ENCODE results near the gene CASK.
"Not testable (repeated sequence)": the region's sequence is repeated elsewhere in the genome, so short reads cannot be mapped to it uniquely, and the experiment has no call there.

The CASK gene

DNA sequence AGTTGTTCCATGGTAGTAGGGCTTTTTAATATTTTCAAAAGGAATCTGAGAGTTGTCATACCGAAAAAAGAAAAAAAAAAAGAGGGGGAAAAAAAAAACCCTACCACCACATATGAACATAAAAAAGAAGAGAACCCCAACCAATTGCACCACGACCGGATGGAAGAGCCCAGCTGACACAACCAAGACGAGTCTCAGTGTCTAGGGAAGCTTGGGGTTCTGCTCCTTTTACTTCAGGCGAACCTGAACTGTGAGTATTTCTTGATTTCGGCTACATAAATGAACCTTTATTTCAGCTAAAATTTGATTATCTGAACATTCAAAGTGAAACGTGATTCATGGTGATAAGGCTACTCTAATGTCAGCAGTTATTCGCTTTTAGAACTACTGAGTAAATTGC, 234.5 kb downstream of the CASK start, which contains the start of gene GPR34:
Gene GPR34, plus strand, starts transcription at position 139 of the 400 bp plus-strand sequence. CDS start 6,661 bp downstream, outside the sequence.
- no peak within 1 kb of the TSS for H3K4me3 ChIP-seq (ENCODE audit: low read length)
- no peak for DNase-seq (ENCODE audit: low read depth)
- TF ChIP-seq, protein P1, sequence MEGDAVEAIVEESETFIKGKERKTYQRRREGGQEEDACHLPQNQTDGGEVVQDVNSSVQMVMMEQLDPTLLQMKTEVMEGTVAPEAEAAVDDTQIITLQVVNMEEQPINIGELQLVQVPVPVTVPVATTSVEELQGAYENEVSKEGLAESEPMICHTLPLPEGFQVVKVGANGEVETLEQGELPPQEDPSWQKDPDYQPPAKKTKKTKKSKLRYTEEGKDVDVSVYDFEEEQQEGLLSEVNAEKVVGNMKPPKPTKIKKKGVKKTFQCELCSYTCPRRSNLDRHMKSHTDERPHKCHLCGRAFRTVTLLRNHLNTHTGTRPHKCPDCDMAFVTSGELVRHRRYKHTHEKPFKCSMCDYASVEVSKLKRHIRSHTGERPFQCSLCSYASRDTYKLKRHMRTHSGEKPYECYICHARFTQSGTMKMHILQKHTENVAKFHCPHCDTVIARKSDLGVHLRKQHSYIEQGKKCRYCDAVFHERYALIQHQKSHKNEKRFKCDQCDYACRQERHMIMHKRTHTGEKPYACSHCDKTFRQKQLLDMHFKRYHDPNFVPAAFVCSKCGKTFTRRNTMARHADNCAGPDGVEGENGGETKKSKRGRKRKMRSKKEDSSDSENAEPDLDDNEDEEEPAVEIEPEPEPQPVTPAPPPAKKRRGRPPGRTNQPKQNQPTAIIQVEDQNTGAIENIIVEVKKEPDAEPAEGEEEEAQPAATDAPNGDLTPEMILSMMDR (IDR thresholded peaks at IDR 0.05; ENCODE audit: insufficient read depth, low read depth, low read length, missing control alignments) = no peak

DNA sequence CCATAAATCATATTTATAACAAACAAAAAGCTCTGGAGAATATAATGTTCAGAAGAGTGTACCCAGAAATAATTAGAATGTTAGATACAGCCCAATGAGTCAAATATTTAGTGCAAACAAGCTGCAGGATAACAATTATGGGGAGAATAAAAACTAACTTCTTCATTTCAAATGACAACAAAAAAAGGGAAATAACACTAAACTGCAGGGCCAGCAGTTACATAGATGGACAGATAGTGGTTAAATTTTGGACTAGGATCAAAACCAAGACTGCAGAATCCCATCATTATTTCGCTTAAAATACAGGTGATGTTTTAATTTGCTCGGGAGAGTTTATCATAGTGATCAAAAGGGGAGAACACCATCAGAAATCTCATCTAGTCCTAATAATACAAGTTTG, 235.2 kb downstream of the CASK start:
- TF ChIP-seq, protein P1 (IDR thresholded peaks at IDR 0.05; ENCODE audit: insufficient read depth, low read depth, low read length, missing control alignments) = no peak
- no peak overlapping the region for H3K4me3 ChIP-seq (ENCODE audit: low read length)
- DNase-seq (ENCODE audit: low read depth) = no peak

DNA sequence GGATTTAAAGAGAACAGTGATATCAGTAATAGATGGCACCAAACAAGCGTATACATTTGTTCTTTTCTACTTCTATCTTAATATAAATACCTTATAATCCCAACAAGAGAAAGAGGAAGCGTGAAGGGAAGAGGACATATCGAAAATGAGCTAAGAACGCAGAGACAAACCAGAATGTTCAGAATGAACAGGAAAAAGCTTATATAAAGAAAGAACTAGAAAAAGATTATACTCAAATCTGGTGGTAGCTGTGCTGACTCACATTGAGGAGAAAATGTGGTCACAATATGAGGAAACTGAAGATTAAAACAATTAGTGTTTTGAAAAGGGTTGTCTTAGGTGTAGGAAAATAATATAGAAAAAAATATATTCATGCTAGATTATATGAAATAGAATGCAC, 236.6 kb downstream of the CASK start:
- TF ChIP-seq, protein P1 (IDR thresholded peaks at IDR 0.05; ENCODE audit: insufficient read depth, low read depth, low read length, missing control alignments) = no peak
- no peak for DNase-seq (ENCODE audit: low read depth)
- H3K4me3 ChIP-seq (ENCODE audit: low read length) = no peak overlapping the region

DNA sequence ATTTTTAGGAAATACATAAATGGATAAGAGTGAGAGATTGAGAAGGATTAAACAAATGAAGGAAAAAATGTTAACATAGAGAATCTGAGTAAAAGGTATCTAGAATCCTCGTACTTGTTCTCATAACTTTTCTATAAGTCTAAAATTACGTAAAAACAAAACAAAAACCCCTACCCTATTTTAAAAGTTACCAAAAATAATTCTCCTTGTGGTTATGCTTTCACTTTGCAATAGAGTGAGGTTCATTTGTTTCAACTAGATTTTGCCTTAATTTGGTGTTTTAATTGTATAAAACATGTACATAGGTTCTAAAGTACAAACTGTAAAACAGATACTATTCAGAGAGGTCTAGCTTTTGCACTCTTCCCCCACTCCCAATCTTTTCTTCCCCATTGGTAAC, 238.4 kb downstream of the CASK start:
- TF ChIP-seq, protein P1 (IDR thresholded peaks at IDR 0.05; ENCODE audit: insufficient read depth, low read depth, low read length, missing control alignments) = no peak
- no peak for DNase-seq (ENCODE audit: low read depth)
- H3K4me3 ChIP-seq (ENCODE audit: low read length) = no peak overlapping the region

DNA sequence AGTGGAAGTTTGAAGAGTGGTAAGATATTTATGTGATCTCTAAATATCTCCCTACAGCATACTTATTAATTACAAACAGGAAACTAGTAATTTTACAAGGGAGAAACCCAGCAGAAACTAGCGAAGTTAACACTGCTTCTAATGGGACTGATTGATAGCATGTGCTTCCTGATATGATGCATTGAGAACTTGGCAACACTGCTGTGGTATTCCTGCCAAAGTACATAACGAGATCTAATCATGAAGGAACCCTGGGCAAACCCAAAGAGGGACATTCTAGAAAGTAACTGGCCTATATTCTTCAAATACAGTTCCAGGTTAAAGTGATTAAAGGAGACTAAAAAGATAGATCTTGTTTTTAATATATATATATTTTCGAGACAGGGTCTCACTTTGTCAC, 239.2 kb downstream of the CASK start:
- H3K4me3 ChIP-seq (ENCODE audit: low read length) = no peak overlapping the region
- TF ChIP-seq, protein P1 (IDR thresholded peaks at IDR 0.05; ENCODE audit: insufficient read depth, low read depth, low read length, missing control alignments) = no peak
- no peak for DNase-seq (ENCODE audit: low read depth)

DNA sequence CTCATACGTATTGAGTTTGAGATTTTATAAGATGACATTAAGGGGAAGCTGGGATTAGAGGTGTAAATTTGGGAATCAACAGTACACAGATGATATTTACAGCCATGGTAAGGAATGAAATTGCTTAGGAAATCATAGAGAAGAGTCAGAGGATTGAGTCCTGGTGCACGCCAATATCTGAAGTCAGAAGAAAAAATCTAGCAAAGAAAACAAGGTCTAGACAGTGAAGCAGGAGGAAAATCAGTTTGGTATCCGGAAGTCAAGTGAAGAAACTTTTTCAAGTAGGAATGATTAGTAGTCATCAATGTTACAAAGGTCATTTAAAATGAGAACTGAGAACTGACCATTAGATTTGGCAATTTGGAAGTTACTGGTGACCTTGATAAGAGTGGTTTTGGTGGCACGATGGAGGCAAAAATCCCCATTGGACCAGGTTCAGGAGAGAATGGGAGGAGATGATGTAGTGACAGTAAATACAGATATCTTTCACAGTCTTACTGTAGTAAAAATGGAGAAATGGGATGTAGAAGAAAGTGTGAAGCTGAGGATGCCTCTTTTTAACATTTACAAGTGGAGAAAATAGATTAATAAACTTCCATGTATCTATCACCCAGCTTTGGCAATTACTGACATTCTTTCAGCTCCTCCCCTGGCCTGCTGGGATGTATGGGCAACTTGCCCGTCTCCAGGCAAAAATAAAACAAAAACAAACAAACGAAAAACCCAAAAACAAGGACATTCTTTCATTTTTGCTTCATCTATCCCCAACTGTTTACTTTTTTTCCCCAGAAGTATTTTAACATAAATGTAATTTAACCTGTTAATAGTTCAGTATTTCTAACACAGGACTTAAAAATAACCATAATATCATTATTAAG, 245.9 kb downstream of the CASK start:
- TF ChIP-seq, protein P1 (IDR thresholded peaks at IDR 0.05; ENCODE audit: insufficient read depth, low read depth, low read length, missing control alignments) = no peak
- no peak for DNase-seq (ENCODE audit: low read depth)

DNA sequence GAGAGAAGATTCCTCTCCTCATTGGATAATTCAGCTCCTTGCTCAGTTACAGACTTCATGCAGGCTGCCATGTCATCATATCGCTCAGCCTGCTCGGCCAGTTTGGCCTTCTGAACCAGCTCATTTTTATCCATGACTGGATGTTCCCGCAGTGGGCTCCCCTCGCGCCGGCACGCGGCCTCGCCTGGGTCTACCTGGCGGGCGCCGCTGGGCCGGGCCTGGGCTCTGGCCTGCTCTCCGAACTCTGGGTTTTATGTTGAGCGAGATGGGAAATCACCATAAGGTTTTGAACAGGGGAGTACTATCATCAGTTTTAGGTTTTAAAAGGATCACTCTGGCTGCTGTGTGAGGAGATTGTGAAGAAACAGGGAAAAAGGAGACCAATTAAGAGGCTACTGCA, 247.0 kb downstream of the CASK start:
- not testable (repeated sequence) for DNase-seq (ENCODE audit: low read depth); H3K4me3 ChIP-seq (ENCODE audit: low read length)

More for the DNA sequence above, 245.9 kb downstream of the CASK start:
- no peak overlapping the region for H3K4me3 ChIP-seq (ENCODE audit: low read length)
